IPS-20b (cell line): Measurements from ENCODE around the gene ASPG.
A peak's percentile ranks its signal among the peaks of the same experiment; 100 is the strongest.

Experiments used
- H3K27ac ChIP-seq: one replicate; pipeline ENCODE4 v1.5.1; 2013; ENCODE audit warnings: low read length
- H3K27me3 ChIP-seq: 2 replicates; pipeline ENCODE4 v1.6.1; 2013; ENCODE audit warnings: mild to moderate bottlenecking, low read length, inconsistent platforms; ENCODE audit not compliant: insufficient read depth
- H3K36me3 ChIP-seq: 2 replicates; pipeline ENCODE4 v1.6.1; 2013; ENCODE audit warnings: low read depth, mild to moderate bottlenecking, inconsistent platforms, low read length, moderate library complexity; ENCODE audit not compliant: insufficient read depth
- H3K4me1 ChIP-seq: 2 replicates; pipeline ENCODE4 v1.6.1; 2013; ENCODE audit warnings: mild to moderate bottlenecking, control low read depth, inconsistent platforms, low read length, moderate library complexity; ENCODE audit not compliant: insufficient read depth
- H3K4me3 ChIP-seq: 2 replicates; pipeline ENCODE4 v1.5.1; 2013; ENCODE audit warnings: mild to moderate bottlenecking, low read length, inconsistent platforms
- H3K9ac ChIP-seq: 2 replicates; pipeline ENCODE4 v1.6.1; 2013; ENCODE audit warnings: low read depth, mild to moderate bottlenecking, inconsistent platforms, low read length, moderate library complexity
- H3K9me3 ChIP-seq: 2 replicates; pipeline ENCODE4 v1.6.1; 2013; ENCODE audit warnings: mild to moderate bottlenecking, low read depth, low read length, inconsistent platforms; ENCODE audit not compliant: insufficient read depth

The ASPG gene

GRCh38 chr14:104144453-104144790 is 58.9 kb downstream of the ASPG start:
- Histone ChIP-seq H3K36me3 (peaks cover 12% of the 10 kb centered on the region), H3K9ac (no peak overlapping the region), H3K9me3 (no peaks in the 10 kb centered on the region), H3K4me1 (peaks cover 8% of the 10 kb centered on the region; the same call in 1 of the 2 replicates), H3K27me3 (peaks cover under 1% of the 10 kb centered on the region; the same call in 1 of the 2 replicates), H3K4me3 (no peak overlapping the region), H3K27ac (no peak overlapping the region)

- Histone ChIP-seq H3K9ac (no peak overlapping the region), H3K27ac (no peak overlapping the region), H3K9me3 (no peaks in the 10 kb centered on the region), H3K4me1 (peaks cover 9% of the 10 kb centered on the region; the same call in 1 of the 2 replicates), H3K36me3 (peaks cover 12% of the 10 kb centered on the region), H3K27me3 (no peaks in the 10 kb centered on the region), H3K4me3 (no peak overlapping the region)
These were observed 59.7 kb downstream of the ASPG start for GRCh38 chr14:104144911-104145825.

- peaks cover 12% of the 10 kb centered on the region; the same call in 1 of the 2 replicates for H3K4me1 ChIP-seq
- H3K9ac ChIP-seq = no peak overlapping the region
- H3K36me3 ChIP-seq = peaks cover 12% of the 10 kb centered on the region
- no peak overlapping the region for H3K4me3 ChIP-seq
- H3K9me3 ChIP-seq = no peaks in the 10 kb centered on the region
- no peak overlapping the region for H3K27ac ChIP-seq
- no peaks in the 10 kb centered on the region for H3K27me3 ChIP-seq
These were observed 60.5 kb downstream of the ASPG start for GRCh38 chr14:104145826-104146601.

- H3K36me3 ChIP-seq = peaks cover 9% of the 10 kb centered on the region
- no peak overlapping the region for H3K9ac ChIP-seq
- no peaks in the 10 kb centered on the region for H3K27me3 ChIP-seq
- no peaks in the 10 kb centered on the region for H3K9me3 ChIP-seq
- H3K4me3 ChIP-seq = no peak overlapping the region
- H3K4me1 ChIP-seq = peaks cover 12% of the 10 kb centered on the region; the same call in 1 of the 2 replicates
- no peak overlapping the region for H3K27ac ChIP-seq
These were observed 61.3 kb downstream of the ASPG start for GRCh38 chr14:104146651-104147345.

- Histone ChIP-seq H3K9me3 (no peaks in the 10 kb centered on the region), H3K27ac (peak overlapping the region; percentile 5), H3K9ac (peak overlapping the region; percentile 48; the same call in 1 of the 2 replicates), H3K4me1 (peaks cover 12% of the 10 kb centered on the region; the same call in 1 of the 2 replicates), H3K27me3 (no peaks in the 10 kb centered on the region), H3K36me3 (peaks cover 11% of the 10 kb centered on the region), H3K4me3 (no peak overlapping the region)
These were observed 62.0 kb downstream of the ASPG start for GRCh38 chr14:104147346-104148125.

GRCh38 chr14:104148433-104149277 is 63.2 kb downstream of the ASPG start:
- peak overlapping the region; percentile 54 for H3K27ac ChIP-seq
- H3K9ac ChIP-seq = peak overlapping the region; percentile 48; the same call in 1 of the 2 replicates
- peaks cover 12% of the 10 kb centered on the region for H3K36me3 ChIP-seq
- H3K27me3 ChIP-seq = no peaks in the 10 kb centered on the region
- H3K9me3 ChIP-seq = no peaks in the 10 kb centered on the region
- peaks cover 12% of the 10 kb centered on the region; the same call in 1 of the 2 replicates for H3K4me1 ChIP-seq
- no peak overlapping the region for H3K4me3 ChIP-seq

GRCh38 chr14:104149278-104149595 is 63.7 kb downstream of the ASPG start:
- Histone ChIP-seq H3K4me3 (no peak overlapping the region), H3K27ac (peak overlapping the region; percentile 54), H3K27me3 (no peaks in the 10 kb centered on the region), H3K9ac (peak overlapping the region; percentile 32; the same call in 1 of the 2 replicates), H3K9me3 (no peaks in the 10 kb centered on the region), H3K36me3 (peaks cover 12% of the 10 kb centered on the region), H3K4me1 (peaks cover 12% of the 10 kb centered on the region; the same call in 1 of the 2 replicates)

- Histone ChIP-seq H3K4me3 (no peak overlapping the region), H3K9ac (peak overlapping the region; percentile 32; the same call in 1 of the 2 replicates), H3K36me3 (peaks cover 12% of the 10 kb centered on the region), H3K27me3 (no peaks in the 10 kb centered on the region), H3K9me3 (no peaks in the 10 kb centered on the region), H3K4me1 (peaks cover 12% of the 10 kb centered on the region; the same call in 1 of the 2 replicates), H3K27ac (peak overlapping the region; percentile 54)
These were observed 64.2 kb downstream of the ASPG start for GRCh38 chr14:104149617-104150135.

- Histone ChIP-seq H3K36me3 (peaks cover 12% of the 10 kb centered on the region), H3K9ac (peak overlapping the region; percentile 68; the same call in 1 of the 2 replicates), H3K27ac (peak overlapping the region; percentile 90), H3K9me3 (no peaks in the 10 kb centered on the region), H3K27me3 (no peaks in the 10 kb centered on the region), H3K4me3 (no peak overlapping the region; the same call in 1 of the 2 replicates), H3K4me1 (peaks cover 12% of the 10 kb centered on the region; the same call in 1 of the 2 replicates)
These were observed 64.9 kb downstream of the ASPG start for GRCh38 chr14:104150136-104151025.
